HCT116 (cell line): ENCODE data around the gene SUSD6.

Experiments
- CBX3 ChIP-seq: IDR thresholded peaks from 2 replicates; pipeline ENCODE4 v1.6.1; 2012; ENCODE audit warnings: low read depth
- CTCF ChIP-seq, 3 experiments: fragments of 200-600 bp in 1 of 3; sonication (generic) in 1 of 3; IDR thresholded peaks in 2 of 3; conservative IDR thresholded peaks in 1 of 3; 2 replicates each; pipeline ENCODE4 v1.5.1; 2012 to 2017; ENCODE audit warnings: low read depth in 2 of 3, low read length in 2 of 3, antibody characterized with exemption in 1 of 3, borderline replicate concordance in 1 of 3, control low read depth in 1 of 3, mild to moderate bottlenecking in 1 of 3, mixed read lengths in 1 of 3, mixed run types in 1 of 3, moderate library complexity in 1 of 3; ENCODE audit not compliant: insufficient read depth in 1 of 3
- EZH2 ChIP-seq: fragments of 200-600 bp; sonication (generic); IDR thresholded peaks from 2 replicates; pipeline ENCODE4 v1.6.1; 2017; ENCODE audit warnings: antibody characterized with exemption, mixed run types
- EZH2phosphoT487 ChIP-seq: fragments of 200-600 bp; IDR thresholded peaks from 2 replicates; pipeline ENCODE4 v1.6.1; 2018; ENCODE audit warnings: antibody characterized with exemption, borderline replicate concordance
- POLR2A ChIP-seq: IDR thresholded peaks from 2 replicates; pipeline ENCODE4 v1.7.0; 2011; ENCODE audit warnings: borderline replicate concordance; ENCODE audit not compliant: insufficient read depth, insufficient read length; ENCODE audit errors: extremely low read depth
- POLR2AphosphoS5 ChIP-seq: IDR thresholded peaks from 2 replicates; pipeline ENCODE4 v1.6.1; 2011; ENCODE audit warnings: mild to moderate bottlenecking, low read depth, low read length, moderate library complexity
- RAD21 ChIP-seq: IDR thresholded peaks from 2 replicates; pipeline ENCODE4 v1.6.1; 2012; ENCODE audit warnings: low read depth, mild to moderate bottlenecking
- SIN3A ChIP-seq: IDR thresholded peaks from 2 replicates; pipeline ENCODE4 v1.6.1; 2012; ENCODE audit warnings: low read depth
- TCF7L2 ChIP-seq: IDR thresholded peaks from 2 replicates; pipeline ENCODE4 v1.7.0; 2011; ENCODE audit warnings: borderline replicate concordance, inconsistent platforms; ENCODE audit not compliant: insufficient read depth, insufficient read length; ENCODE audit errors: extremely low read depth
- ZBTB33 ChIP-seq: IDR thresholded peaks from 2 replicates; pipeline ENCODE4 v1.6.1; 2011; ENCODE audit warnings: mild to moderate bottlenecking, low read length, moderate library complexity; ENCODE audit not compliant: insufficient replicate concordance; ENCODE audit errors: extremely low read depth
- ZNF274 ChIP-seq: fragments of 200-500 bp; sonication (Bioruptor generic); IDR thresholded peaks from 2 replicates; pipeline ENCODE4 v1.6.1; 2014; ENCODE audit warnings: mild to moderate bottlenecking, low read depth, low read length, inconsistent platforms

- TF ChIP-seq CTCF (IDR thresholded peaks at IDR 0.05 in 2 of 3, conservative IDR thresholded peaks at IDR 0.05 in 1 of 3; ENCODE audit: borderline replicate concordance in 1 of 3, insufficient read depth in 1 of 3, low read depth in 2 of 3, low read length in 2 of 3) = no peak
- no peak for TF ChIP-seq TCF7L2
- TF ChIP-seq POLR2A = no peak
- TF ChIP-seq ZNF274 = no peak
- TF ChIP-seq ZBTB33 = no peak
- no peak for TF ChIP-seq RAD21
- no peak for TF ChIP-seq EZH2phosphoT487
- no peak for TF ChIP-seq CBX3
- TF ChIP-seq SIN3A = no peak
- no peak for TF ChIP-seq POLR2AphosphoS5
- no peak for TF ChIP-seq EZH2
These were observed 25.0 kb upstream of the SUSD6 start for GRCh38 chr14:69586404-69586803.
